ENCODE results near the gene HOXC6.

Gene HOXC6

DNA sequence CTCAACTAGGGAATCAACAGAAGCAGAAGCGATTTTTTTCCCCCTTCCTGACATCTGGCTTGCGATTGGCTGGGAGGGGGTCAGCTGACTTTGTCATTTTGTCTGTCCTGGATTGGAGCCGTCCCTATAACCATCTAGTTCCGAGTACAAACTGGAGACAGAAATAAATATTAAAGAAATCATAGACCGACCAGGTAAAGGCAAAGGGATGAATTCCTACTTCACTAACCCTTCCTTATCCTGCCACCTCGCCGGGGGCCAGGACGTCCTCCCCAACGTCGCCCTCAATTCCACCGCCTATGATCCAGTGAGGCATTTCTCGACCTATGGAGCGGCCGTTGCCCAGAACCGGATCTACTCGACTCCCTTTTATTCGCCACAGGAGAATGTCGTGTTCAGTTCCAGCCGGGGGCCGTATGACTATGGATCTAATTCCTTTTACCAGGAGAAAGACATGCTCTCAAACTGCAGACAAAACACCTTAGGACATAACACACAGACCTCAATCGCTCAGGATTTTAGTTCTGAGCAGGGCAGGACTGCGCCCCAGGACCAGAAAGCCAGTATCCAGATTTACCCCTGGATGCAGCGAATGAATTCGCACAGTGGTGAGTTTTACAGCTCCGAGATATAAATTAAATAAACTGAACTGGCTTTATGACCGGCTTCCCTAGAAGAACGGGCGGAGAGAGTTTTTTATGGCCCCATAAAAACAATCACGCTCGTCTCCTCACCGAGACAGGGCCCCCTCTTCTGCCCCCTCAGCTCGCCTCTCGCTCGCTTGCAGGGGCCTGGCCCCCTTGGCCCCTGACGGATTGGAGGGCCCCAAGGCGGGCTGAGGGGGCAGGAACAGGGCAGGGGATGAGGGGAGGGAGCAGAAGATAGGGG, at the start of gene HOXC6:
Gene HOXC6 (plus strand): TSS at position 127 of the 888 bp plus-strand sequence. CDS start 82 bp downstream, at position 209.
- Mint-ChIP-seq H3K4me3 (no peak within 1 kb of the TSS), H3K4me1 (peaks cover 7% of the 10 kb centered on the region), H3K9me3 (peaks cover 3% of the 10 kb centered on the region), H3K36me3 (no peaks in the 10 kb centered on the region), H3K27me3 (peaks cover 34% of the 10 kb centered on the region), H3K27ac (no peak within 1 kb of the TSS)
- DNase-seq (ENCODE audit: low spot score in 2 of 2): no peak
- no peak for ATAC-seq (ENCODE audit: low read depth)

DNA sequence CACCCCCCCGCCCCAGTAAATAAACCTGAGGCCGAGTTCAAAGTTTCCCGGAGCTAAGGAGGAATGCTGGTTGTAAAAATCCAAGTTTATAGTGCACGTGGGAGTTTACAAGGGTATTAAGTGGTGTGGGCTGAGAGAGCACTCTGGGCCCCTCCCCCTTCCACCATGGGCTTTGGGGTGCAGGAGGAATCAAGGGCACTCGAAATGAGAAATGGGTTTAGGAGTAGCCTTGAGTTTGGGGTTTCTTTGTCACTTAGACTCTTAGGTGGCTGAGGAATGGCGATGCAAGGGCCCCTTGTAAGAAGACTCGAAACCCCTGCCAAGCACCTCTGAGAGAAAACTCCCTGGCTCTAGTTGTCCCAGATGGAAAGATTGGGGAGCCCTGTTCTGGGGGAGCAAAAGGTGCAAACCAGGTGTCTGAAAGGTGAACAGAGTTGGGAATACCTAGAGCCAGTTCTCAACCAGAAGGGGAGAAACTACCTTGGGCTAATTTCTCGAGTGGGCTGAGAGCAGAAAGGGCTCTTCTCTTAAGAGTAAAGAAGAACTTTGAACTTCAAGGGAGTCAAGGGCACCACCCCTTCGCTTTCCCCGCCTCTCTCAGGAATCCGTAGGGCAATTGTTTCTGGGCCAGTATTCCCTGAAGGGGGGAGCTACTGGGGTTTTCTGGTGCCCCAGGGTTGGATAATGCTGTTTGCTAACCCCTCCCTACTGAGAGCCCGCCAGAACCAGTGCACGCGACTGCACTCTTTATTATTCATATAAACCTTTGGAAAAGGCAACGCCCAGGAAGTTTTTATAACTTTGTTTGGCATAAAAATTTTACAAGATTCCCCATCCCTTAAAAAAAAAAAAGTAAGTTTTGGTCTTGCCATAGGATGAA, 49.5 kb upstream of the HOXC6 start:
- Mint-ChIP-seq H3K36me3 (peaks cover 2% of the 10 kb centered on the region), H3K27ac (no peak overlapping the region), H3K27me3 (peaks cover 47% of the 10 kb centered on the region), H3K4me3 (no peak overlapping the region), H3K9me3 (peaks cover 2% of the 10 kb centered on the region), H3K4me1 (peaks cover 5% of the 10 kb centered on the region)
- ATAC-seq (ENCODE audit: low read depth) (no peak), DNase-seq (ENCODE audit: low spot score in 2 of 2) (no peak)

DNA sequence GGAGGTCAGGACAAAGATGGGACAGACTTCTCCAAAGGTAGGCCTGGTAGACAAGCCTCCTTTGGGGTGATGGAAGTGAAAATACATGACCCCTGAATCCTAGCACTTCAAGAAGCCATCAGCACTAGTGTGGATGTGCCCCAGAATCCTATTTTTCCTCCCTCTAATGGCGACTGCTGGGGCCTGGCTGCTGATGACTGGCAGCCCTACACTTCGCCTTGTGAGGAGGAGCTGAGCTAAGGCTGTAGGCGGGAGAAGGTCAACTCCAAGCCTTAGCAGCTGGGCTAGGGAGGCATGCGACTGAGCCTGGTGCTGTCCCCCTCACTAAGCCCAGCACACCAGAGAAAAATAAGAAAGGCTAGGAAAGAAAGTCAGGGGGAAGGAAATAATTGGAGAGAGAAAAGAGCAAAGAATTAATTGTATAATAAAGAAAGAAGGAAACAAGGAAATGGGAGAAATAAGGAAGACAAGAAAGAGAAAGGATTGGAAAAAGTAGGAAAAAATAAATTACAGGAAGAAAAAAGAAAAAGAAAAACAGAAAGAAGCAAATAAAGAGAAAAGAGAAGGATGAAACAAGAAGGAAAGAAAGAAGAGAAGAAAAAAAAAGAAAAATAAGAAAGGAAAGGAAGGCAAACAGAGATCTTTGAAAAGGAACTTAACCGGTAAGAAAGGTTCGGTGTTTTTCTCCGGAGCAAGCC, 48.0 kb upstream of the HOXC6 start:
- H3K36me3 Mint-ChIP-seq: peaks cover 2% of the 10 kb centered on the region
- no peak overlapping the region for H3K4me3 Mint-ChIP-seq
- H3K4me1 Mint-ChIP-seq: peaks cover 7% of the 10 kb centered on the region
- DNase-seq (ENCODE audit: low spot score in 2 of 2) (no peak), ATAC-seq (ENCODE audit: low read depth) (no peak)
- peaks cover 47% of the 10 kb centered on the region for H3K27me3 Mint-ChIP-seq
- no peak overlapping the region for H3K27ac Mint-ChIP-seq
- peaks cover 2% of the 10 kb centered on the region for H3K9me3 Mint-ChIP-seq

DNA sequence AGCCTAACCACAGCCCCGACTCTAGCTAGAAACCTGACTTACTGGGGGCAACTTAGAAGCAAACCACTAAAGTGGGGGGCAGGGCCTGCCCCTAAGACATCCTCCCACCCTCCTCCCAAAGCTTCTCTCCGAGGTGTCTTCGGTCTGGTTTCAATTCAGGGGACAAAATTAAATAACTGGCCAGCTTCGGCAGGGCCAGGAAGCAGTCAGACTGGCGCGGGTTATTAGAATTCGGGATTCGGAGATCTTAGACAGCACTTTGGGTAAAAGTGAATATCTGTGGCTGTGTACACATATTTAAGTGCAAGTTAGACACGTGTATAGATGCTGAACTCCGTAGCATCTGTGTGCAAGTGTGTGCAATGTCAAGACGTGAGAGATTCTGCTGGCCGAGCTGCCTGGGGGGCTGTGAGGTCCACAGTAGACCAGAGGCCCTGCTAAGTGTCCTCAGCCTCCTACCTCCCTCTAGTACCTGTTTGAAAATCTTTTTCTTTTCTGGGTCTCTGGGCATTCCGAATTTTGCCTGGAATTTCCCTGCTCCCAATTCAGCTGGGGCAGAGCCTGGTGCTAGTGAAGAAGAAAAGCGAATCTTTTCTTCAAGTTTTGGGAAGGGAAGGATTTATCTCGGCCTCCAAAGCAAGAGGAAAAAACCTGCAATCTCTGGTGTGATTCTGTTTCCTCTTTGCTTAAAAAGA, 47.3 kb upstream of the HOXC6 start:
- DNase-seq (ENCODE audit: low spot score in 2 of 2) (no peak), ATAC-seq (ENCODE audit: low read depth) (no peak)
- peaks cover 5% of the 10 kb centered on the region for H3K4me1 Mint-ChIP-seq
- H3K4me3 Mint-ChIP-seq: no peak overlapping the region
- H3K9me3 Mint-ChIP-seq: no peaks in the 10 kb centered on the region
- H3K27ac Mint-ChIP-seq: no peak overlapping the region
- H3K36me3 Mint-ChIP-seq: no peaks in the 10 kb centered on the region
- peaks cover 44% of the 10 kb centered on the region for H3K27me3 Mint-ChIP-seq

DNA sequence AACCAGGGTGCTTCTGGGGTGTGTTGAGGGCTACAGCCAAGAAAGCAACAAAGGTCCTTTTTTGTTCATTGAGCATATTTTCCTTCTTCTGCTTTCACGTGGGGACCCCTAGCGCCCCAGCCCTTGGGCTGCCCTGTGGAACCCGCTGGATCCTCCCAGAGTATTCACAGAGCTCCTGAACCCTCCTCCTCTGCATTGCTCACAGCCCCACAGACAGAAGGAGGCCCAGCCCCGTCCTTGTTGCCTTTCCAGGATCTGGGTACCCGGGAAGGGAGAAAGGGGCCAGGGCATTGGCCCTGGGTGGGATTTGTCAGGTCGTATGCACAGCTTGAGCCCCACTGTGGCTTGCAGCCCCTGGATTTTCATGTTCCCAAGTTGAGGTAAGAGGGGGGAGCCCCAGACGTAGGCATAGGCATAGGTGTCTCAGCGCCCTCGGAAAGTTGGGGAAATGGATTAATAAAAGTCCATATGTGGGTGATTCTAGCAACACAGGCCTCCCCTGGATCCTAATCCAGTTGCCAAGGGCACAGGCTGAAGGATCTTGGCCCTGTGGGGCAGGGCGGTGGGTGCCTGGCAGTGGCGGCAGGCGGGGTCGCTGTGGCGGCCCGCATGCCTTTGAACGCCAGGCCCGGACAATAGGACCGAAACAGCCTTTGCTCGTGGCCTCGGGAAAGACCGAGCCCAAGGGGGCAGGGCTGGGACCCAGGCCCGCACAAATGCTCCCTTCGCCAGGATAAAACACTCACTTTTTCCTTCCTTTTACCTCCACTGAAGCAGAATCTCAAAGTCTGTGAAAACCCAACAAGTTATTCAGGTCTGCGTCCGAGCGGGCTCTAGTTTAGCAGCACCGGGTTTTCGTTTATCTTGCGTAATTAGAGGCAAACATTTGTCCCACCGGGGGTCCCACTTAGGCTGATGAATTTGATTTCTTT, 46.3 kb upstream of the HOXC6 start:
- ATAC-seq (ENCODE audit: low read depth) (no peak), DNase-seq (ENCODE audit: low spot score in 2 of 2) (no peak)
- peaks cover 5% of the 10 kb centered on the region for H3K4me1 Mint-ChIP-seq
- no peak overlapping the region for H3K4me3 Mint-ChIP-seq
- H3K27me3 Mint-ChIP-seq: peaks cover 50% of the 10 kb centered on the region
- no peaks in the 10 kb centered on the region for H3K36me3 Mint-ChIP-seq
- no peak overlapping the region for H3K27ac Mint-ChIP-seq
- H3K9me3 Mint-ChIP-seq: no peaks in the 10 kb centered on the region

DNA sequence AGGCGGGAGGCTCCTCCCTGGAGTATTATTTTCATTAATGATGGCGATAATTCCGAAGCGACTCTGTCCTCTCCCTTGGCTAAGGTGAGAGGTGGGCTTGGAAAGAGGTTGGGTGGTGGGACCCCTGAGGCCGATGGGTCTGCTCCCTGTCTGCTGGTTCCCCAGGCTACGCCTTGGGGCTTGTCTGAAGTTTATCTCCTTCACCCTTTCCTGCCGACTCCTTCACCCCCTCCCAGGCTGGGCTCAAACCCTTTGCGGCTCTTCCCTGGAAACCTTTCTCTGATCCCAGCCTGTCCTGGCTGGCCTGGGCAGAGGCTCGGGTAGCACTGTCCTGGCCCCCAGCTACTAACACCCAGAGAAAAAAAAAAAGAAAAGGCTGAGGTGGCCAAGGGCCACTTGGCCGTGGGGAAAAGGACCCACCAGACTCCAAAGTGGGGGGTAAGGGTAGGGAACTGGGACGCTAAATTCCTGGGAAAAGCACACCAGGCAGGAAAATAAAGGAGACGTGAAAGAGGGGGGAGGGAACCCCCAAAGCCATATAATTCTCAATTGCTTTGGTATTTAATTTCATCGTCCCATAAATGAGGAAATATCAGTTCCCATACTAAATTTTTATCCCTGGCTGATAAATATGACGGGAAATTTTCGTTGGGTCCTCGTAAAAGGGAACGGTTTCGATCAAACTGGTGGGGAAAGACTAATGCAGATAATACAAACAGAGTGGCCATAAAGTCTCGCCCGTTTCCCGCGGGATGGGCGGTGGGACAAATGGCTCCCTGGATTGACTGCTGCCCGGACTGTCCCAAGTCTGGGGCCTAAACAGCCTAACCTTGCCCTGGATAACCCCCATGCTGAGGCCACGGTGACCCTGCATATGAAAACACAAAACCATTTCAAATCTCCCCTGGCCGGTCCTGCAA, 45.3 kb upstream of the HOXC6 start:
- DNase-seq (ENCODE audit: low spot score in 2 of 2): no peak
- no peak overlapping the region for H3K4me3 Mint-ChIP-seq
- ATAC-seq (ENCODE audit: low read depth): no peak
- H3K9me3 Mint-ChIP-seq: no peaks in the 10 kb centered on the region
- H3K4me1 Mint-ChIP-seq: peaks cover 5% of the 10 kb centered on the region
- H3K27ac Mint-ChIP-seq: peak overlapping the region; percentile 63
- H3K36me3 Mint-ChIP-seq: no peaks in the 10 kb centered on the region
- peaks cover 54% of the 10 kb centered on the region for H3K27me3 Mint-ChIP-seq

DNA sequence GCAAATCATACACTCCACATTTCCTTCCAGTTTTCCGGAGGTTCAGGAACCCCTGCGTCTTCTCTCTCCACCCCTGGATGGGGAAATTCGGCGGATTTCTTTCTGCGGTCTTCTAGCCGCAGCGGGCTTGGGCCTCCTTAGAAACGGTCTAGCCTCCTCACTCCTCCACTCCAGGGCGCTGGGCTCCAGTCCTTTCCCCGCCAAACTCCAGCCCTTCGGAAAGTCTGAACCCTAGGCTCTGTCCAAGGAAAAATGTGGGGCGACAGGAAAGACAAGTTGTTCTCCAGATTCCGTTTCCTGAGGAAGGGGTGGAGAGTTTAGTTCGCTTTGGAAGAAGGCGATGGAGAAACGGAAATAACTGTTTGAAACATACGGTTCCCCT, 44.7 kb upstream of the HOXC6 start:
- peak overlapping the region; percentile 63 for H3K27ac Mint-ChIP-seq

DNA sequence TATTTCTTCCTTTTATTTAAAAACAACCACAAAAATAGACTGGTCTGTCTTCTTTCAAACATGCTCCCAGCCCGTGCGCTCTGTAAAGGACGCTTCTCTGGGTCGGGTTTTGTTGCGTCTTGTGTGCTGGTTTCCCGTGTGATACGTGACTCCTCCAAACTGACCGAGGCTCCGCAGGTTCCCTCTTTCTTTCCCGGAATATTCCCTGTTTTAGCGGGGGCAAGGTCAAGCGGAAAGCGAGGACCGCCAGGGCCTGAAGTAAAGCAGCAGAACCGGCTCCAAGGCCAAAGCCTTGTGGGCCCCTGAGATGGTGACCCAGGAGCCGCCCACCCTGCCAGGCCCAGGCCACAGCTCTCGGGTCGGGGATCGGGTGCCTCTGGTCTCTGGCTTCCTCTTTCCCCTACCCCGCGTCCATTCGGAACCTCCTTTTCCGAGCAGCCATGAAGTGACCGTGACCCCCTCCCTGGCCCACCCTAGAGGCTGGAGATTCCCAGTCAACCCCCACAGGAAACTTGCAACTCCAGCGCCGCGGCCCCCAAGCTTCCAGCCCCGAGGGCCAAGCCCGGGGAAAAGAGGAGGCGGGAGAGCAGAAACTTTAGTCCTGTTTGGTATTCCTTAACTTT, 44.2 kb upstream of the HOXC6 start:
- H3K27me3 Mint-ChIP-seq: peaks cover 51% of the 10 kb centered on the region
- H3K4me1 Mint-ChIP-seq: peaks cover 10% of the 10 kb centered on the region
- no peak overlapping the region for H3K4me3 Mint-ChIP-seq
- DNase-seq (ENCODE audit: low spot score in 2 of 2) (no peak), ATAC-seq (ENCODE audit: low read depth) (no peak)
- H3K36me3 Mint-ChIP-seq: no peaks in the 10 kb centered on the region
- H3K9me3 Mint-ChIP-seq: peaks cover 2% of the 10 kb centered on the region
- H3K27ac Mint-ChIP-seq: peak overlapping the region; percentile 63

More for the DNA sequence above, 44.7 kb upstream of the HOXC6 start:
- Mint-ChIP-seq H3K36me3 (no peaks in the 10 kb centered on the region), H3K9me3 (peaks cover 2% of the 10 kb centered on the region), H3K27me3 (peaks cover 52% of the 10 kb centered on the region), H3K4me1 (peaks cover 7% of the 10 kb centered on the region), H3K4me3 (no peak overlapping the region)
- ATAC-seq (ENCODE audit: low read depth) (no peak), DNase-seq (ENCODE audit: low spot score in 2 of 2) (no peak)

DNA sequence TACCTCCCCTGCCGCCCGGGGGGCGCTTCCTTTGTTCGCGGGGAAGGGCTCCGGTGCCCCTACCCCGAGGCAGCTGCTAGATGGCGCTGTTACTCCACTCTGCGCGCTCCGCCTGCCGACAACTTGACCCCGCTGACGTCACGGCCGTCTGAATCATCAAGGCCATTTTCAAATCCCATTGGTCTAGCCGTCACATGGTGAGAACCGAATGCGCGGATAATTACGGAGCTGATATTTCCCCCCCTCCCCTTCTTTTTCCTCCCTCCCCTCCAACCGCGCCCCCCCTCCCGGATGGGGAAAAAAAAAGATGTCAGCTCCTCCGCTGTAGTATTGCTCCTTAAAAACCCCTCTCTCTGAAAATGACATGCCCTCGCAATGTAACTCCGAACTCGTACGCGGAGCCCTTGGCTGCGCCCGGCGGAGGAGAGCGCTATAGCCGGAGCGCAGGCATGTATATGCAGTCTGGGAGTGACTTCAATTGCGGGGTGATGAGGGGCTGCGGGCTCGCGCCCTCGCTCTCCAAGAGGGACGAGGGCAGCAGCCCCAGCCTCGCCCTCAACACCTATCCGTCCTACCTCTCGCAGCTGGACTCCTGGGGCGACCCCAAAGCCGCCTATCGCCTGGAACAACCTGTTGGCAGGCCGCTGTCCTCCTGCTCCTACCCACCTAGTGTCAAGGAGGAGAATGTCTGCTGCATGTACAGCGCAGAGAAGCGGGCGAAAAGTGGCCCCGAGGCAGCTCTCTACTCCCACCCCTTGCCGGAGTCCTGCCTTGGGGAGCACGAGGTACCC, 43.1 kb upstream of the HOXC6 start, which contains the start of gene HOXC10:
Gene HOXC10 (plus strand): TSS at position 246 of the 791 bp plus-strand sequence. CDS start 114 bp downstream, at position 360.
- Mint-ChIP-seq H3K9me3 (peaks cover 2% of the 10 kb centered on the region), H3K27me3 (peaks cover 51% of the 10 kb centered on the region), H3K27ac (peak within 1 kb of the TSS; percentile 88), H3K4me3 (peak within 1 kb of the TSS; percentile 27), H3K36me3 (no peaks in the 10 kb centered on the region), H3K4me1 (peaks cover 19% of the 10 kb centered on the region)
- no peak for DNase-seq (ENCODE audit: low spot score in 2 of 2)
- no peak for ATAC-seq (ENCODE audit: low read depth)

DNA sequence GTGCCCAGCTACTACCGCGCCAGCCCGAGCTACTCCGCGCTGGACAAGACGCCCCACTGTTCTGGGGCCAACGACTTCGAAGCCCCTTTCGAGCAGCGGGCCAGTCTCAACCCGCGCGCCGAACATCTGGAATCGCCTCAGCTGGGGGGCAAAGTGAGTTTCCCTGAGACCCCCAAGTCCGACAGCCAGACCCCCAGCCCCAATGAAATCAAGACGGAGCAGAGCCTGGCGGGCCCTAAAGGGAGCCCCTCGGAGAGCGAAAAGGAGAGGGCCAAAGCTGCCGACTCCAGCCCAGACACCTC, 42.6 kb upstream of the HOXC6 start:
- peaks cover 2% of the 10 kb centered on the region for H3K9me3 Mint-ChIP-seq

More for the DNA sequence above, 42.6 kb upstream of the HOXC6 start:
- ATAC-seq (ENCODE audit: low read depth) (no peak), DNase-seq (ENCODE audit: low spot score in 2 of 2) (no peak)
- H3K27ac Mint-ChIP-seq: peak overlapping the region; percentile 88
- H3K36me3 Mint-ChIP-seq: no peaks in the 10 kb centered on the region
- H3K4me3 Mint-ChIP-seq: no peak overlapping the region
- peaks cover 20% of the 10 kb centered on the region for H3K4me1 Mint-ChIP-seq
- H3K27me3 Mint-ChIP-seq: peaks cover 52% of the 10 kb centered on the region

Data from memory B cell (primary cell).